Fibroblast of skin of right biceps (primary cell): Measurements from ENCODE around the gene SLC43A1.

Experiments
- DNase-seq: peaks from one replicate; pipeline ENCODE4 v3.0.0-alpha.2; 2013

The SLC43A1 gene

DNA sequence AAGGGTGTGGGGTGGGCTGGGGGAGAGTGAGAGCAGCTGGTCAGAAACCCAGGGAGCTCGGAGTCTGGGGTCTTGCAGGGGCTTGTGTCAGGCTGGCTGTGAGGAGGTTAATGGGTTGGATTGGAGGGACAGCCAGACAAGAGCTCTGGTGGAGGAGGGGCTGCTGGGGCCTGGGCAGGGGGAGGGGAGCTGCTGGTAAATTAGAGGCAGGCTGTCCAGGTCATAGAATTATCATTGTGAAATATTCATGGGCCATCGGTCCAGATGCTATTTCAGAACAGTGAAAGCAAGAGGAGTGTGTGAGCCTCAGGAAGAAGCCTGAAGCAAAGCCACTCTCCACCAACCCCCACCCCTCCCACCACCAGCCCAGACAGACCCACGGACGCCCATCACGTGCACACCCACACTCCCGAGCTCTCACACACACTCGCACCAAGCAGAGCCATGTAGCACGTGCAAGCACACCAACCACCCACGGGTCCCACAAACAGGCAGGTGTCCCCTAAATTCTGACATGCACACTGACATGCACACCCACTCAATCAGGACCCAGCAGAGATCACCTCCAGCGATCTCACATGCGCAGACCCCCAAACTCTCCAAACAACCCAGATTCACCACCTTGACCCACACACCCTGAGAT lies 36.4 kb downstream of the SLC43A1 start:
- DNase-seq: no peak

DNA sequence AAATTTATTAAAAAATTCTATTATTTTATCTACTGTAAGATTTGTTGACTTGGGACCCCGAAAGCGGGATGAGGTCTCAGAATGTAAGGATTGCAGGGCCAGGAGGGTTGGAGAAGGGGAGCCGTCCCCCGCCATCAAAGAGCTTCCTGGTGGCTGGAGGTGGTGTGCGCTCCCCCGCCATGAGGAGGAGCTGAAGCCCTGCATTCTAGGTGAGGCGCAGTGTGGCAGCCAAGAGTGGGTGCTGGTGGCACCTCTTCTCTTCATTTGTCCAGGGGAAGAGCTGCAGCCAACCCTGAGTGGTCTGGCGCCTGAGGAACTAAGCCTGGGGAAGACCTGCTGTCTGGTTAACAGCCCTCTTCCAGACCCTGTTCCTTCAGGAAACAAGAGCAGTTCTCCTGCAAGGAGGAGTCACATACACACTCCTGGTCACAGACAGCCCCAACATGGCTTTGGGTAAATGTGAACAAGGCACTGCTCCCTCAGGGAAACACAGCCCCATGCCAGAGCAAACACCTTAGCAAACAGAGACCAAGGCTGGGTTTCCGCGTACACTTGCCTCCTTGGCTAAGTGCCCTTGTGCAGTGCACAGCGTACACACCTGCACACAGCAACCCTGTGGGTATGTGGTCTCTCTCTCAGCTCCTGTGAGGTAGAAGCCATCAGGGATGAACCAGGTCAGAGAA lies 37.9 kb downstream of the SLC43A1 start:
- DNase-seq: no peak

DNA sequence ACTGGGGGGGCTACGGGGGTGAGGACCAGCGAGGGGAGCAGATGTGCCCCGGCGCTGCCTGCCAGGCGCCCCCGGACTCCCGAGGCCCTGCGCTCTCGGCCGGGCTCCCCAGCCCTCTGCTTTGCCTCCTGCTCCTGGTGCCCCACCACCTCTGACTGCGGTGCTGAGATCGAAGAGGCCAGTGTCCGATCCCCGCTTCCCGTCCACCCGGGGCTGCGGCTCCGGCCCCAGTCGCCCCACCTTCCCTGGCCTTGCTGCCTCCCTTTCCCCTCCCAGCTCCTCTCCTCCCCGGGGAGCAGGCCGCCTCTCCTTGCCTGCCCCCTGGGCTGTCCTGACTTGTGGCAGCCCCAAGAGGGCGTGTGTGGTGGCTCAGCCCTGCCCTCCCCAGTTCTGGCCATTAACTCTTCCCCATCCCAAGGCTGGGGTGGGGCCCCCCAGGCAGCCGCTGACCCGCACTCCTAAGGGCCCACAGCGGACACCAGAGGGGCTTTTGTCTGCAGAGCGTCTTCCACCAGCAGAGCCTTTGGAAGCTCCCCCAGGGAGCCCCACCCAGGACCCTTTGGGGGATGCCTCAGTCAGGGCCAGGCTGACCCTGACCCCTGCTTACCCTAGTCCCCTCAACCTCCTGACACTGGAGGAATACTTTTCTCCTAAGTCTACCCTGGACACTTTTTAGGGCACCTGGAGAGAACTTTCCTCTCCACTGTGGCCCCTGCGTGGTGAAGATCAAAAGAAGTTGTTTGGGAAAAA lies 38.6 kb downstream of the SLC43A1 start:
- DNase-seq: no peak

DNA sequence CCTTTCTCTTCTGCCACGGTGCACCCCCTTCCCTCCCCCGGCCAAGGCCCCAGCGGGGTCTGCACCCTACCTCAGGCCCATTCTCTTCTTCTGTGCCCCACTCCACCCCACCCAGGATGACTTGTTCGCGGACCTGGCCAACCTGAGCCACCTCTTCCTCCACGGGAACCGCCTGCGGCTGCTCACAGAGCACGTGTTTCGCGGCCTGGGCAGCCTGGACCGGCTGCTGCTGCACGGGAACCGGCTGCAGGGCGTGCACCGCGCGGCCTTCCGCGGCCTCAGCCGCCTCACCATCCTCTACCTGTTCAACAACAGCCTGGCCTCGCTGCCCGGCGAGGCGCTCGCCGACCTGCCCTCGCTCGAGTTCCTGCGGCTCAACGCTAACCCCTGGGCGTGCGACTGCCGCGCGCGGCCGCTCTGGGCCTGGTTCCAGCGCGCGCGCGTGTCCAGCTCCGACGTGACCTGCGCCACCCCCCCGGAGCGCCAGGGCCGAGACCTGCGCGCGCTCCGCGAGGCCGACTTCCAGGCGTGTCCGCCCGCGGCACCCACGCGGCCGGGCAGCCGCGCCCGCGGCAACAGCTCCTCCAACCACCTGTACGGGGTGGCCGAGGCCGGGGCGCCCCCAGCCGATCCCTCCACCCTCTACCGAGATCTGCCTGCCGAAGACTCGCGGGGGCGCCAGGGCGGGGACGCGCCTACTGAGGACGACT lies 39.3 kb downstream of the SLC43A1 start:
- DNase-seq: no peak

DNA sequence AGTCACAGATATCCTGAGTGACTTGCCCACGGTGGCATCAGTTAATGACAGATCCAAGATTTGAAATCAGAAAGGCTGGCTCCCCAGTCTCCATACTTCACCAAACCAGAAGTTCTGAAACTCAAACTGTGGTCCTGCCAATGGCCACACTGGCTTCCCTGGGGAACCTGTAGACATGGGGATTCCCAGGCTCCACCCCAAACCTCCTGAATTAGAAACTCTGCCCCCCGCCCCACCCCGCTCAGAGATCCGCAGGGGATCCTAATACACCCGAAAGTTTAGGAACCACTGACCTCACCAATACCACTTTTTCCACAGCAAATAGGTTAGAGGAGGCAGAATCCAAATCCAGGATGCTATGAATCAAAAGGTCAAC lies 39.8 kb downstream of the SLC43A1 start:
- DNase-seq: no peak

DNA sequence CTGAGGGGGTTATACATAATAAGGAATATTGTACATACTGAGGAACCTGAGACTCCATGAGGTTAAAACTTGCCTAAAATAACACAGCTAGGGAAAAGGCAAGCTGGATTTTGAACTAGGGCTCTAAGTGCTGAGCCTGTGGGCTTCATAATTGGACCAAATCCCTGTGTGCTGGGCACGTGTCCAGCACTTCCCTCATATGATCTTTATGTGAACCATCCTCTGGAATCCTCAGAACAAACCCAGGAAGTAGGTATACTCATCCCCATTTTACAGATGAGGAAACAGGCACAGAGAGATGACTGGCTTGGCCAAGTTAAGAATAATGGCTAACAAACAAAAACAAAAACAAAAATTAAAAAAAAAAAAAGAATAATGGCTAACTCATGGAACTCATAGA lies 40.3 kb downstream of the SLC43A1 start:
- peak; percentile 40 for DNase-seq

DNA sequence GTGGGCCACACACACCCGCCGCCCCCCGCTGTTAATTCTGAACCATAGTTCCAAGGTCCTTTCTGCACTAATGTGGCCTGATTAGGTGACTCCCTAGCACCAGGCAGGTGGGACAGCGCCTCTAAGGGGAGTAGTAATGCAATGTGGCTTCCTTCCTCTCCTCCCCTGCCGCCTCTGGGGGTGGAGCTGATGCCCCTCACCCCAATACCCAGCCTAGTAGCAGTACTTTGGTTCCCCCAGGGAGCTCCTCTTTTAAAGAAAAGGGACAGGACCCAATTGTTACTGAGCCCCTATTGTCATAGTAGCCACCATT lies 40.7 kb downstream of the SLC43A1 start:
- no peak for DNase-seq

DNA sequence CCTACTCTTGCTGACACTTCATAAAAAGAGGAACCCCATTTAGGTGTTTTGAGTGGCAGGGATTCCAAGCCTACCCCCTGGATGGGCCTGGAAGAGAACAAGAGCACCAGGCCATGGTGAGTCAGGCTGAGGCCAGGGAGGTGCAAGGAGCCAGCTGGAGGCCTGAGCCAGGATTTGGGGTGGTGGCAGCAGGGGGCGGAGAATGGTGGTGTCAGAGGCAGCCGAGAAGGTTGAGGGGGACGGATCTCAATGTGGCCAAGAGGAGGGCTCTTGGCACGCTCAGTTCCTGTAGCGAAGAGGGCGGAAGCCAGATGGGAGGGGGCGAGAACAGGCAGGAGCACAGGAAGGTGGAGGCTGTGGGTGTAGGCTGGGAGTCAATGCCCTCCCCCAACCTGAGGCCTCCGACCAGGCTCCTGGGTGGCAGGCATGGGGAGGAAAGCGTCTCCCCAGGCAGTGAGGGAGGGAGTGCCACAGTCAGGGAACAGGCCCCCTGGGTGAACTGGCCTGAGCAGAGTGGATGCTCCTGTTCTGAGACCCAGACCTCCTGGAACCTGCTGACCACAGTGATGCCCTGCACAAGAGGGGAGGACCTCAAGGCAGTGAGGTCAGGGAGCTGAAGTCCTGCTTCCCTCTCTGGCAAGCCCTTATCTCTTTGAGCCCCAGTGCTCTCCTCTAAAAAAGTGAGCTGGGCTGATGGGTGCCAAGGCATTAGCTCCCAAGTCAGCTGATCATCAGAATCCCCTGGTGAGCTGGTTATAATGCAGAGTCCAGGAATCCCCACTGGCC lies 41.3 kb downstream of the SLC43A1 start:
- DNase-seq: no peak

DNA sequence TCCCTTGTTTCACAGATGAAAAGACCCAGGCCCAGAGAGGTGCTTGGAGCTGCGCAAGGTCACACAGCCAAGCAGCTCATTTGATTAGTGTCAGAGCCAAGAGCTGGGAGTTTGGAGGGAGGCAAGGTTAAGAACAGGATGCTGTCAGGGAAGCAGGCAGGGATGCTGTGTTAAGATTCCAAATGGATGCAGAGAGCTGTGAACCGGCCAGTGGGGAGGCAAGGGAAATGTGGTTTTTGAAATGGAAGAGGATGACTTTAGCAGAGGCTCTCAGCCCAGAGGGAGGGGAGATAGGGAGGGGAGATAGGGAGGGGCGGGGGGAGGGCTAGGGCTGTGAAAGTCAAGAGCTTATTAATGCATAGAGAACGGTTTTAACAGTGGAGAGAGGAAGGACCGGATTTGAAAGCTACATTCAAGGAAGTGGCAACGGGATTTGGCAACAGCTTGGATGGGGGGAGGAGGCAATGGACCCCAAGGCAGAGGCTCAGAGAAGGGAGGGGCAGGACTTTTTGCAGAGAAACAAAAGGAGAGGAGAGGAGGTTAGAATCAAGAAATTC lies 42.1 kb downstream of the SLC43A1 start:
- DNase-seq: no peak

DNA sequence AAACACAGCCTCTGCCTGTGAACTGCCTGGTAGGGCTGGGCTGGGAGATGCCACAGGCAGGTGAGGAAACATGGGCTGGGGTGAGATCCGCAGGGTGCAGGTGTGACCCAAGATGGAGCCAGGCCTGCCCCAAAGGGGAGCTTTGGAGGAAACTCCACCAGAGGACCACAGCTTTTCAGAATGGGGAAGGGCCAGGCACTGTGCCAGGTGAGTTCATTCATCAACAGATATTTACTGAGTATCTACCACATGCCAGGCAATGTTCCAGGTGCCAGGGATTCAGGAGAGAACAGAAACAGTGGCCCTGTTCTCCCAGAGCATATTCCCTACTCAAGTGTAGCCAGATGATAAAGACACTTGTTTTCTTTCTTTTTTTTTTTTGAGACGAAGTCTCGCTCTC lies 44.0 kb downstream of the SLC43A1 start:
- DNase-seq: no peak

DNA sequence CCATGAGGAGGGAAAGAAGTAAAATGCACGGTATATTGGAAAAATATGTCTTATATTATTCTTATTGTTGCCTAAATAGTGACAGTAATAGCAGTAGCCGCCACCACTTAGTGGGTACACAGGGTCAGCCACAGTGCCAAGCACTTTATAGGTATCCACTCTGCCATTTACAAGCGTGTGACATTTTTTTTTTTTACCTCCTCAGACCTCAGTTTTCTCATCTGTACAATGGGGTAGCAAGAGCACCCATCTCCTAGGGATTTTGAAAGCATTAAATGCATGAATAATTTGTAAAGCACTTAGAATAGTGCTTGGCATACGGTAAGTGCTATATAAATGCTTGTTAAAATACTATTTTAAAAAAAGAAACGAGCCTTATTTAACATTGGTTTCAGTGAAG lies 46.2 kb downstream of the SLC43A1 start:
- no peak for DNase-seq

DNA sequence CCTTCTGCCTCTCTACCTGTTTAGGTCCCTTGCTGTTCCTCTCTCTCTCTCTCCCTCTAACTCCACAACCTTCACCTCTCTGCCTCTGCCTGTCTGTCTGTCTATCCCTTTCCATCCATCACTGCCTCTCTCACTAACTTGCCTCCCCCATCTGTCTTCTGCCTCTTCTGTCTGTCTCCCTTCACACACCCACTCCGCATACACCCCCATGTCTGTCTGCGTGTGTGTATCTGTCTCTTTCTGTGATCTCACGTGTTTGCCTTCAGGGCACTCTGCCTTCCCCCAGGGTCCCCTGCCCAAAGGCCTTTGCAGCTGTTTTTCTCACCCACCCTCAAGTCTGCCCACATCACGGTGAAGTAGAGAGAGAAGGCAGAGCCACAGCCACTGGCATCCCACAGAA lies 47.2 kb downstream of the SLC43A1 start:
- no peak for DNase-seq

DNA sequence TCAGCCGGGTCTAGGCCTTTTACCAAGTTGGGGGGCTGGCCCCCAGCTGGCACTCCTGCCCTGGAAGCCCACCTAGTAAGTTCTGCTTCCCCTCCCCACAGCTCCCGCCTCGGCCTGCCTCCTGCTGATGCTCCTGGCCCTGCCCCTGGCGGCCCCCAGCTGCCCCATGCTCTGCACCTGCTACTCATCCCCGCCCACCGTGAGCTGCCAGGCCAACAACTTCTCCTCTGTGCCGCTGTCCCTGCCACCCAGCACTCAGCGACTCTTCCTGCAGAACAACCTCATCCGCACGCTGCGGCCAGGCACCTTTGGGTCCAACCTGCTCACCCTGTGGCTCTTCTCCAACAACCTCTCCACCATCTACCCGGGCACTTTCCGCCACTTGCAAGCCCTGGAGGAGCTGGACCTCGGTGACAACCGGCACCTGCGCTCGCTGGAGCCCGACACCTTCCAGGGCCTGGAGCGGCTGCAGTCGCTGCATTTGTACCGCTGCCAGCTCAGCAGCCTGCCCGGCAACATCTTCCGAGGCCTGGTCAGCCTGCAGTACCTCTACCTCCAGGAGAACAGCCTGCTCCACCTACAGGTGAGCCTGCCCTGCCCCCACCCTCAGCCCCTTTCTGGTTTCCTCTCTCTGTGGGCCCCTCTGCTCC lies 47.9 kb downstream of the SLC43A1 start:
- DNase-seq: no peak

DNA sequence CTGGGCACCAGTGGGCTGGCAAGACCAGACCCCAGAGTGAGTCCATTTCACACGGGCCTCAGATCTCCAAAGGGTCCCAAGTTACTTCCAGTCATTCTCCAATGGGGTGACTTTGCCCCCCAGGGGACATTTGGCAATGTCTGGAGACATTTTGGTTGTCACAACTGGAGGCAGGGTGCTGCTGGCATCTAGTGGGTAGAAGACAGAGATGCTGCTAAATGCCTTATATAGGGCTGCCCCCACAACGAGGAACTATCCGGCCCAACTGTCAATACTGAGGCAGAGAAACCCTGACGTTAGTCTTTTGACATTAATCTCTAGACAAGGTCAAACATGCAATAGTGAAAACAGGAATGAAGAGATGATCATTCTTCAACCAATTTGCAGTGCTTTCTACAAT lies 48.8 kb downstream of the SLC43A1 start:
- DNase-seq: no peak

DNA sequence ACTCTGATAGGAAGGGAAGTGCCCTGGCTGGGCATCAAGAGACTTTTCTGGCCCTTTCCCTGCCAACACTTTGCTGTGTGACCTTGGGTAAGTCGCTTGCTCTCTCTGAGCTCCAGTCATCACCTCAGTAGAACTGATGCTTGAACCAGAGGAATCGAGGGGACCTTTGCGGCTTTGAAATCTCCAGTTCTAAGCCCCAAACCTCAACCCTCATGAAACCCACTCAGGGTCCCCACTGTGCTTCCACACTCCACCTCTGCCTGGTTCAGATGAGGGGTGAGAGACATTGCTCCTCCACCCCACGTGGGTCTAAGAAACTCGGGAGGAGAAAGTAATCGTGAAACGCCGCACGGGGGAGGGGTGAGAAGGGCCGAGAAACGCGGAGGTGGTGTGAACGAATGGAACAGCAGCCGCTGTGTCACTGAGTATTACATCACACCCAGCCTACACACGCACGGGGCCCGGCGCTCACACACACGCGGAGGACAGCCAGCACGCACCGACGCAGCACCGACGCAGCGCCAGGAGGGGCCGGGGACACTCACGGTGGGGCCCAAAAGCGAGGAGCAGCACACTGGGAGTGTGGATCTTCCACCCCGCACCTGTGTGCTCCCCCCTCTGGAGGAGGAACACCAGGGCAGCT lies 50.8 kb downstream of the SLC43A1 start:
- no peak for DNase-seq

DNA sequence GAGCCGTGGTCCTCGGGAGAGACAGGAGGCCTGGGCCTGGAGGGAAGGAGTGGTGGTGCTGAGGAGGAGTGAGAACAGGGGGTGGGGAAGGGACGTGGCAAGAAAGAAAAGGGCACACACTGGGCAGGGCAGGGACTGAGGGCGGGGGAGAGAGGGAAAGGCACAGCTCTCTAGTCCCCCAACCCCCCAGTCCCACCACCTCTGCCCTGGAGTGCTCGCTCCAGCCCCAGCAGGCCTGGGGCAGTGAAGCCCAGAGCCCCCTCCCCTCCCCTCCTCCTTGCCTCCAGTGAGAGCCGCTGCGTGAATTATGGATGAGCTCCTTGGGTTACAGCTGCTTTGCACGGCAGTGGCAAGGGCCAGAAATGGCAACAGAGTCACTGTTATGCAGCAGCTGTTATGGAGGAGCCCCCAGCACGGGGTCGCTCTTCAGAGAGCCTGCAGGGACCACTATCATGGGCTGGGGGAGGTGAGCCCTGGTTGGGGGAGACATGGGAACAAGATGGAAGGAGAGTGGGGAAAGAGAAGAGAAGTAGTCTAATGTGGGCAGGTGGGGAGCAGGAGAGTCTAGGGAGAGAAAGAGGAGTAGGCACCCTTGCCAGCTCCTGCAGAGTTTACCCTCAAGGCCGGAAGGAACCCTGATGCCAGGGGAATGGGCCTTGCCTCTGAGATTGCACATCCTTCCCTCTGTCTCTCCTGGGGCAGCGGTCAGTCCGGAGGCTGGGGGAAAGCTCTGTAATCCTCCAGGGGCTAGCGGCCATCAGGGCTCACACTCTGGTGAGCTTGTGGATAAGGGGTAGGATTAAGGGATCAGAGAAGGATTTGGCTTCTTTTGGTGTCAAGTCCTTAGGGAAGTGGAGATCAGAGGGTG lies 51.6 kb downstream of the SLC43A1 start:
- no peak for DNase-seq

DNA sequence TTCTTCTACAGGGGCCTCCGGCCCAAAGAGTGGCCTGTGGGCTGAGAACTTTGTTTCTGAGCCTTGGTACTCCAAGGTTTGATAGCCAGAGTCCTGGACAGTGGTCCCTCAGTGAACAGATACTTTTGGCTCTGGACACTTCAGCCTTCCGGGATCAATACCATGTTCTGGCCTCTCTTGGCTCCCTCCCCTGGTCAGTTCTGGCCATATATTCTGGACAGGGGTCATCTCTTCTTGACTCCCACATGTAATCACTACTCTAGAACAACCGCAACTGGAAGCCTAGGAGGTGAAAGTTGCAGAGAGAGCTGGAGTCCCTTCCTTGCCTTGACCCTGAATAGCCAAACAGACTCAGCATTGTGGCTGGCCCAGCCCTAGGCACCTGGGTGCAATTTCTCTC lies 52.9 kb downstream of the SLC43A1 start:
- no peak for DNase-seq

DNA sequence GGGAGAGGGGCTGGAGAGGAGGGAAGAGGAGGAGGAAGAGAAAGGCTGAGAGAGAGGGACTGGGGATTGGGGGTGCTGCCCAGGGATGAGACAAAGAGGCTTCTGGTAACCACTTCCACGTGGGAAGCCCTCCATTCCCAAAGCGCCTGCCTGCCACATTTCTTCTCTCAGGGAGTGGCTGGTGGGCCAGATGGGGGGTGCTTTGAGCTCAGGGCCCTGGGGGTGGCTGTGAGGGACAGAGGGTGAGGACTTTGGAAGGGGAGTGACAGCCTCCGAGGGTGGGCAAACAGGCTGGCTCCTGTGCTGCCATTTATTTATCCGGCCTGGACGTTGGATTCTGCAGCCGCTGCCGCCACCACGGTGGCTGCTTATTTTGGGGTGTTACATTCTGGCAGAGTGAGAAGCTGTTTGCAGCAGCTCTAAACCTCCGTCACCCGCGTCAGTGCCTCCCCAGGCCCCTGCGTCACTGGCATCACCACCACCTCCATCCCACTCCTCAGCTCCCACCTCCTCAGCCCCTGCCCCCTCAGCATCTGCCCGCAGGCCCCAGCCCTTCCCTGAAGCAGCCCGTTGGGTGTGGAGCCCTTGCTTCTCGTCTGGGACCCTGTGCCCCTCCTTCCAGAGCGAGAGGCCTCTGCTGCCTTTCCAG lies 53.5 kb downstream of the SLC43A1 start:
- DNase-seq: no peak

DNA sequence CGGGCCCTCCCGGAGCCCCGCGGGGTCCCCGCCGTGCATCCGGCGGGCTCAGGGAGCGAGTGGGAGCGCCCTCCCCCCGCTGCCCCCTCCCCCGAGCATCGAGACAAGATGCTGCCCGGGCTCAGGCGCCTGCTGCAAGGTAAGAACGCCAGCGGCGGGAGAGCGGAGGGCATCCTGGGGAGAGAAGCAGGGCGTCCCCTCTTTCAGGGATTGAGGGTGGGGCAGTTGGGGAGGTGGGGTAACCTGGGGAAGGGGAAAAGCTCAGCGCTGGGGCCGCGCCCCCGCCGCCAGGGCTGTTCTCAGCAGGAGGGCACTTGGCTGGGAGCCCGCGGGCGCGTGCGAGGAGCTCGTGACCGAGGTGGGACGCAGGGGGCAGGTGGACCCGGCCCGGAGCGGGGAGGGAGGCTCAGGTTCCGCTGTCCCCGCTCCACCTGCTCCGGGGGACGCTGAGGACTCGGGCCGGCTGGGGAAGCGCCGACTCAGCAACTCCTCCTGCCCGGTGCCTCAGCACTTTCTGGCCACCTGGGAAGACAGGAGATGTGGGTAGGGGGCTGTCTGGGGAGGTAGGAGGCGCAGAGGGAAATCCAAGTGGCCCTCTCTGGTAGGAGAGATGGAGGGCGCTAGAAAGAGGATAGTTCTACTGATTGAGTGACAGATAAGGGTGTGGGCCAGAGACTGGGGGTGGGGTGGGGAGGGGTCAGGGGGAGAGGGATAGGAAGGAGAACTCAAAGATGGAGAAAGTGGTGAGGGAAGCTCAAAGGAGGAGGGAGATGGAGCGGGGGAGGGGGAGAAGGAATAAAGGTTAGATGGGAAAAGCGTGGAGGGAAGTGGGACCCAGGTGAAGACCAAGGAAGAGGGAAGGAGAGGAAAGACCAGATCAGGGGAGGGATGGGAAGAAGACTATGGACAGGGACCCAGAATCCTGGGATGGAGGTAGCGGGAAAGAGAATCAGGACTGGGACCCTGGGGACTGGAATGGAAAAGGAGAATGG lies 54.4 kb downstream of the SLC43A1 start:
- no peak for DNase-seq
